HEK293T (cell line): Measurements from ENCODE around the gene TRPM5.

Experiments used
- CTCF ChIA-PET: fragments of 350-600 bp; formaldehyde crosslinking; extraction: SDS; loops from one replicate; lab custom pipeline; 2021; ENCODE audit warnings: antibody characterized with exemption, inconsistent platforms; lab: Yijun Ruan, JAX
- POLR2A ChIA-PET: fragments of 350-600 bp; formaldehyde crosslinking; extraction: SDS; loops from one replicate; lab custom pipeline; 2020; ENCODE audit warnings: antibody characterized with exemption, inconsistent platforms; lab: Yijun Ruan, JAX
- DNase-seq: peaks from one replicate; pipeline ENCODE4 v3.0.0; 2012; ENCODE audit warnings: mixed read lengths; ENCODE audit errors: extremely low spot score
- ARNT ChIP-seq: fragments of 450-650 bp; IDR thresholded peaks from 2 replicates; pipeline ENCODE4 v1.6.1; 2017; ENCODE audit warnings: mild to moderate bottlenecking
- BHLHE40 ChIP-seq: fragments of 450-650 bp; IDR thresholded peaks from 2 replicates; pipeline ENCODE4 v1.6.1; 2016; ENCODE audit warnings: mild to moderate bottlenecking, moderate library complexity, borderline replicate concordance
- CTBP1 ChIP-seq: fragments of 450-650 bp; IDR thresholded peaks from 2 replicates; pipeline ENCODE4 v1.6.1; 2016; ENCODE audit warnings: borderline replicate concordance
- ELF4 ChIP-seq: fragments of 450-650 bp; IDR thresholded peaks from 2 replicates; pipeline ENCODE4 v1.6.1; 2017; ENCODE audit warnings: antibody characterized with exemption
- FOXA1 ChIP-seq: fragments of 450-650 bp; IDR thresholded peaks from 2 replicates; pipeline ENCODE4 v1.6.1; 2016; ENCODE audit warnings: mild to moderate bottlenecking
- FOXK2 ChIP-seq: fragments of 450-650 bp; IDR thresholded peaks from 2 replicates; pipeline ENCODE4 v1.6.1; 2016; ENCODE audit warnings: mild to moderate bottlenecking
- FOXM1 ChIP-seq: fragments of 450-650 bp; IDR thresholded peaks from 2 replicates; pipeline ENCODE4 v1.6.1; 2017; ENCODE audit warnings: mild to moderate bottlenecking, borderline replicate concordance
- HDGF ChIP-seq: fragments of 450-650 bp; IDR thresholded peaks from 2 replicates; pipeline ENCODE4 v1.6.1; 2017; ENCODE audit warnings: antibody characterized with exemption, borderline replicate concordance
- L3MBTL2 ChIP-seq: fragments of 450-650 bp; conservative IDR thresholded peaks from 2 replicates; pipeline ENCODE4 v1.6.1; 2016; ENCODE audit warnings: mild to moderate bottlenecking
- LEF1 ChIP-seq: fragments of 450-650 bp; IDR thresholded peaks from 2 replicates; pipeline ENCODE4 v1.6.1; 2017; ENCODE audit warnings: mild to moderate bottlenecking, borderline replicate concordance
- NFRKB ChIP-seq: fragments of 450-650 bp; IDR thresholded peaks from 2 replicates; pipeline ENCODE4 v1.6.1; 2016; ENCODE audit warnings: mild to moderate bottlenecking, moderate library complexity
- PKNOX1 ChIP-seq: fragments of 450-650 bp; IDR thresholded peaks from 2 replicates; pipeline ENCODE4 v1.6.1; 2016
- SP1 ChIP-seq: fragments of 450-650 bp; IDR thresholded peaks from 2 replicates; pipeline ENCODE4 v1.6.1; 2017
- SUZ12 ChIP-seq: fragments of 450-650 bp; IDR thresholded peaks from 2 replicates; pipeline ENCODE4 v1.6.1; 2016; ENCODE audit warnings: mild to moderate bottlenecking
- TARDBP ChIP-seq: fragments of 450-650 bp; IDR thresholded peaks from 2 replicates; pipeline ENCODE4 v1.6.1; 2016
- ZNF384 ChIP-seq: fragments of 450-650 bp; IDR thresholded peaks from 2 replicates; pipeline ENCODE4 v1.6.1; 2016

Gene TRPM5

DNA sequence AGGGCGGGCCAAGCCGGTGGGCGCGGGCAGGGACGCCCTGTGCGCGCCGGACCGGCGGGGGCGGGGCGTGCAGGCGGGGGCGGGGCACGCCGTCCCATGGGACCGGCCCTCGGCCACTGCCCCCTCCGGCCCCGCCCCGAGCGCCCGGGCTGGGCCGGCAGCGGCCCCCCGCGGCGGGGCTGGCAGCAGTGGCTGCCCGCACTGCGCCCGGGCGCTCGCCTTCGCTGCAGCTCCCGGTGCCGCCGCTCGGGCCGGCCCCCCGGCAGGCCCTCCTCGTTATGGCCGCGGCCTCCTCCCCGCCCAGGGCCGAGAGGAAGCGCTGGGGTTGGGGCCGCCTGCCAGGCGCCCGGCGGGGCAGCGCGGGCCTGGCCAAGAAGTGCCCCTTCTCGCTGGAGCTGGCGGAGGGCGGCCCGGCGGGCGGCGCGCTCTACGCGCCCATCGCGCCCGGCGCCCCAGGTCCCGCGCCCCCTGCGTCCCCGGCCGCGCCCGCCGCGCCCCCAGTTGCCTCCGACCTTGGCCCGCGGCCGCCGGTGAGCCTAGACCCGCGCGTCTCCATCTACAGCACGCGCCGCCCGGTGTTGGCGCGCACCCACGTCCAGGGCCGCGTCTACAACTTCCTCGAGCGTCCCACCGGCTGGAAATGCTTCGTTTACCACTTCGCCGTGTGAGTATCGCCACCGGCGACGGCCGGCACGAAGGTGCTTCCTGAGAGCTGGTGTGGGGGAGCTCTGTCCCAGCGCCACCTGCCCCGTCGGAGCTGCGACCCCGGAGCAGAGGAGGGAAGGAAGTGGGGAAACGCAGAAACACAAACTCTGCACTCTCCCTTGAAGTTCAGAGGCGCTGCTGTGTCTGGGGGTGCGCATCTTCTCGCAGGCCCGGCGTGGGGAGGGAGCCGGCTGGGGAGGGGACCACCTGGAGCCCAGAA is 769 bp upstream of the TRPM5 start, which contains the start of gene KCNQ1:
TSS of gene KCNQ1 (plus strand) at position 188 of the 925 bp plus-strand sequence. CDS start at position 279, 91 bp downstream.
- no peak for TF ChIP-seq FOXK2
- no peak for TF ChIP-seq LEF1
- peak; percentile 38; the same call in 1 of the 2 replicates for TF ChIP-seq L3MBTL2
- no peak for TF ChIP-seq ARNT
- TF ChIP-seq TARDBP, result no peak
- TF ChIP-seq HDGF, result no peak
- TF ChIP-seq BHLHE40, result no peak
- peak; percentile 83 for DNase-seq
- ChIA-PET CTCF (interaction anchor here (0.6 kb wide), 1 partner anchor 259 kb away, joined by 3 read pairs; no protein-coding TSS in a partner anchor), POLR2A (no interaction called here)

- TF ChIP-seq ZNF384 (no peak), SP1 (no peak), HDGF (no peak), FOXK2 (no peak), SUZ12 (no peak), NFRKB (no peak), L3MBTL2 (no peak), PKNOX1 (no peak), BHLHE40 (no peak), TARDBP (no peak), FOXA1 (no peak), ELF4 (no peak), CTBP1 (no peak), LEF1 (no peak), FOXM1 (no peak), ARNT (no peak)
- no peak for DNase-seq
- POLR2A ChIA-PET, result no interaction called here
- CTCF ChIA-PET, result no interaction called here
These were observed 908 bp downstream of the TRPM5 start for GRCh38 chr11:2443406-2443805.

DNA sequence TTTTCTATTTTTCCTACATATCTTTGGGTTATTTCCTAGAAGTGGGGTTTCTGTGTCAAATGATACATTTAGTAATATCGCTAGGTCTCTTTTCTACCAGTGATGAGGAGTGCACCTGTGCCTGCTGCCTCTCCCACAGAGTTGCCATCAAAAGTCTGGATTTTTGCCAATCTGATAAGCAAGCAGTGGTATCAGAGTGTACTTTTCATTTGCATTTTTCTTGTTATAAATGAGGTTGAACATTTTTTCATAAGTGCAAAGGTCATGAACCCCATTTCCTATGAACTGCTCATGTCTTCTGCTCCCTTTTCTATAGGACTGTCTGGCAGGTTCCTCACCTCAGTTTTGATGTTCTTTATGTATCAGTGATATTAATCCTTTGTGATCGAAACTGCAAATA is 1.7 kb downstream of the TRPM5 start:
- CTCF ChIA-PET, result no interaction called here
- no peak for DNase-seq
- POLR2A ChIA-PET, result no interaction called here
- TF ChIP-seq L3MBTL2 (no peak), BHLHE40 (no peak), LEF1 (no peak), FOXM1 (no peak), NFRKB (no peak), FOXA1 (no peak), ARNT (no peak), ZNF384 (no peak), TARDBP (no peak), FOXK2 (no peak), HDGF (no peak), CTBP1 (no peak), ELF4 (no peak), SP1 (no peak), SUZ12 (no peak), PKNOX1 (no peak)

GRCh38 chr11:2441171-2441570 is 3.1 kb downstream of the TRPM5 start:
- ChIA-PET POLR2A (no interaction called here), CTCF (interaction anchor here (0.6 kb wide), 1 partner anchor 400 kb away, joined by 4 read pairs; no protein-coding TSS in a partner anchor)

GRCh38 chr11:2440646-2441045 is 3.7 kb downstream of the TRPM5 start:
- ChIA-PET CTCF (no interaction called here), POLR2A (no interaction called here)
- no peak for DNase-seq
- TF ChIP-seq CTBP1 (no peak), SP1 (no peak), FOXM1 (no peak), NFRKB (no peak), ELF4 (no peak), L3MBTL2 (no peak), BHLHE40 (no peak), FOXA1 (no peak), ZNF384 (no peak), LEF1 (no peak)

More at GRCh38 chr11:2441171-2441570, 3.1 kb downstream of the TRPM5 start:
- no peak for DNase-seq
- no peak for TF ChIP-seq SP1
- TF ChIP-seq PKNOX1, result no peak
- no peak for TF ChIP-seq FOXA1
- TF ChIP-seq FOXK2, result no peak
- TF ChIP-seq ZNF384, result no peak
- no peak for TF ChIP-seq SUZ12
- TF ChIP-seq FOXM1, result no peak
- TF ChIP-seq LEF1, result no peak
- no peak for TF ChIP-seq CTBP1
- no peak for TF ChIP-seq BHLHE40
- no peak for TF ChIP-seq TARDBP
- TF ChIP-seq L3MBTL2, result no peak
- no peak for TF ChIP-seq ELF4
- TF ChIP-seq ARNT, result no peak
- TF ChIP-seq HDGF, result no peak
- no peak for TF ChIP-seq NFRKB

GRCh38 chr11:2439820-2440219 is 4.5 kb downstream of the TRPM5 start:
- DNase-seq, result no peak
- CTCF ChIA-PET, result no interaction called here
- no peak for TF ChIP-seq LEF1
- no peak for TF ChIP-seq L3MBTL2
- TF ChIP-seq SP1, result no peak
- no peak for TF ChIP-seq HDGF
- TF ChIP-seq ELF4, result no peak
- no peak for TF ChIP-seq SUZ12
- no peak for TF ChIP-seq FOXK2
- no peak for TF ChIP-seq CTBP1
- no peak for TF ChIP-seq ZNF384
- POLR2A ChIA-PET, result no interaction called here
